Activated CD4-positive, alpha-beta T cell treated with anti-CD3 and anti-CD28 coated beads, Interleukin-2, Interleukin-4, amounts not matched to agents 100 ng/mL and 50 ng/mL, durations not matched to agents 16 hours and 8 hours (primary cell): ENCODE results near the gene ZNRF1.
"Not testable (repeated sequence)": the region's sequence is repeated elsewhere in the genome, so short reads cannot be mapped to it uniquely, and the experiment has no call there.

Experiments used
- DNase-seq: peaks from one replicate; pipeline ENCODE4 v3.0.0-alpha.2; 2020; ENCODE audit warnings: low spot score

ZNRF1 gene

DNA sequence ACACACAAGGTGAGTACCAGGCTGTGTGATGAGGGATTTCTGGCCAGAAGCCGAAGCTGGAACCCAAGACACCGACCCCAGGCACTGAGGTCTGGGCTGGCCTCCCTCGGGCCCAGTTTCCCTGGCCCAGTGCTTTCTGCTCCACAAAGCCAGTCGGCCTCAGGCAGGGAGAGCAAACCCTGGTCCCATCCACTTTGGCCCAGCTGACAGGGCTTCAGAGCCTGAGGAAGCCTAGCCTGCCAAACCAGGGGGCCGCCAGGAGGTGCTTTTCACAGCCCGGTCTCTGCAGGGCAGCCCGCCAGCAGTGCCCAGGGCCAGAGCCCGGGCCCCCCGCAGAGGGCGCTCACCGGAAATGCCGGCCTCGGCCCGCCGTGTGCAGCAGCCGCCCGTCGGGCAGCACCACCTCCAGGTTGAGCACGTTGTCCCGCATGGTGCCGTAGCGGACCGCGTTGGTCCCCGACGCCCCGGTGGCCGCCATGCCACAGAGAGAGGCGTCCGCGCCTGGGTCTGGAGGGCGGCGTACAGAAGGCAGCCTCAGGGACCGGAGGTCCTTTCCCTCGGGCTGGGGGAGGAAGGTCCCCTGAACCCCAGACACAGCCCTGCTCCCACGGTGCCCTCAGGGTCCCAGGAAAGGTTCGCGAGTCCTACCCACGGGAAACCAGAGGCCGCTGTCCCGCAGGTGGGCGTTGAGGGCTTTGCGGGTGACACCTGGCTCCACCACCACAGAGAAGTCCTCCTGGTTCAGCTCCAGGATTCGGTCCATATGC, 115.5 kb downstream of the ZNRF1 start:
- no peak for DNase-seq

DNA sequence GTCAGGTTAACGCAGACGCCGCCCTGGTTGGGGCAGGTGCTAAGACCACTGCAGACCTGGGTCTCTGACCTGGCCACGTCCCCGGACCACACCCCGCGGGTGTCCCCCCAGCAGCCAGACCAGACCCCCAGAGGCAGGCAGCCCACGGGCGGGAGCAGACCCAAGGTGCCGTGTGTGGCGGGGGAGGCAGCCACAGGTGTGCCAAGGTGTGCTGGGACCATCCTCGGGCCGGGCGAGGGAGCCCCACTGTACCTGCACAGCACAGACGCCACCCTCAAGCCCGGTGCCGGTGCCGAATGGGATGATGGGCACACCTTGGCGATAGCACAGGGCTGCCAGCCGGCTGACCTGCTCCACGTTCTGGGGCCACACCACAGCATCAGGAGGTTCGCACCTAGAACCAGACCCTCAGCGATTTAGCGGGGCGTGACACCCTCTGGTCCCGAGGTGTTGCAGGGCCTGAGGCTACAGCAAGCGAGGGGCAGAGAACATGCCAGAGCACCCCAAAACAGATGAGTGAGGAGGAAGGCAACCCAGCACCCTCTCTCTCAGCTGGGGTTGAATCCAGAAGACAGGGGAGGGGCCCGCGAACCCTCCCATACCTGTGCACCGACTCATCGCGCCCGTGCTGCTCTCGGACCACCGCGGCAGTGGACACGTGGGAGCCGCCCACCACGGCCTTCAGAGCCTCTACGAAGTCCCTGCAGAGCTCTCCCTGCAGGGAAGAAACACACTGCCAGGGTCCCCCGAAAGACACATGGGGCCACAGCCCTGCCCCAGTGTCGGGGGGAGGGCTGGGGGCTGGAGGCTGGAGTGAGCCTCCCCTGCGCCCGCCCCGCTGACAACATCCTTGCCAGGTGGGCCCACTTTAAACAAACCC, 116.4 kb downstream of the ZNRF1 start:
- DNase-seq: no peak

DNA sequence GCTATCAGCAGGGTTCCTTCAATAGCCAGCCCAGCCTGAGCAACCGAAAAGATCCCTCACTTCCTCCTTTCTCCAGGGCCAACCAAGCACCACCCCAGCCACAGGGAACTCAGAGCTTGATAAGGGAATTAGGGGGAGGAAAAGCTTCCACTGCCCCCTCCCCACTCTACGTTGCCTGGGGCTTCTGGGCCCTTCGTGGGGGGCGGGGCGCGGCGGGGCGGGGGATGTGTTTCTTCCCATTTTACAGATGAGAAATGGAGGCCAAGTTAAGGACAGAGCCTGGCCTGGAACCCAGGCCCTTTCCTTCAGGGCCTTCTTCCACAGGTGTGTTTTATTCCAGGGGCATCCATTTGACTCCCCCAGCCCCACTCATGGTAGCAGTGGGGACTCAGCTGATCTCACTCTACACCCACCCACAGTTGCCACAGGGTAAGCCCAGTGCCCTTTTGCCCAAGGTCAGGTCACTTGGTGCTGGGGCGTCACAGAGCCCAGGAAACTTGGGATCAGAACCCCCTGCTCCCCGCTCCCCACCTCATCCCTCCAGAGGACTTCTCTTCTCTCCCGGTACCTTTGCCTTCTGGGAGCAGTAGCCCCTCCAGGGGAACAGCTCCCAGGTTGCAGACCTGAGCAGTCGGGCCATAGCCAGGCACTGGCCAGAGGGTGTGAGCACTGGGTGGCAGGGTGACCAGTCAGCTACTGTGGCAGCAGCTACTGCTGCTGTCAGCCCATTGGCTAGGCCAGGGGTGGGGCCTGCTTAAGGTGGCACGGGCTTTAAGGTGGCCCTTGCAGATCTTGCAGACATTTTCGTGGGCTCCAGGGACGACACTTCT, 117.5 kb downstream of the ZNRF1 start, which contains the start of gene LDHD:
Gene LDHD (minus strand): TSS at position 700 of the 830 bp plus-strand sequence. CDS start 60 bp downstream, at position 640.
- DNase-seq: no peak

- DNase-seq: no peak
These were observed 118.1 kb downstream of the ZNRF1 start for GRCh38 chr16:75116911-75117245.

- no peak for DNase-seq
These were observed 120.2 kb downstream of the ZNRF1 start for GRCh38 chr16:75118943-75119539.

DNA sequence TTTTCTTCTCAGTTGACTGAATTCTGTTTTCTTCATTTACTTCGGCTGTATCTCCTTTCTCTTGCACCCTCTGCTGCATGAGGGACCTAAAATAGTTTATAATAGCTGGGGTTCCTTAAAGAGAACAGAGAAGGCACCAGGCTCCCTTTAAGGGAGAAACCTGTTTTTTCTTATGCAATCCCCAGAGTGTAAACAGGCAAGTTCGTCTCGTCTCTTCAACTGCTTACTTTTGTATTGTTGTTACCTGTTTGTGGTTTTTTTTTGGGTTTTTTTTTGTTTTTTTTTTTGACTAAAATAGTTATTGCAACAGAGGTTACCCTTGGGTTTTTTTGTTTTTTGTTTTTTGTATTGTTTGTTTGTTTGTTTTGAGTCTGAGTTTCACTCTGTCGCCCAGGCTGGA, 121.4 kb downstream of the ZNRF1 start:
- DNase-seq: no peak

- DNase-seq: no peak
These were observed 123.2 kb downstream of the ZNRF1 start for GRCh38 chr16:75121949-75122568.

- DNase-seq: no peak
These were observed 123.8 kb downstream of the ZNRF1 start for GRCh38 chr16:75122609-75123008.

DNA sequence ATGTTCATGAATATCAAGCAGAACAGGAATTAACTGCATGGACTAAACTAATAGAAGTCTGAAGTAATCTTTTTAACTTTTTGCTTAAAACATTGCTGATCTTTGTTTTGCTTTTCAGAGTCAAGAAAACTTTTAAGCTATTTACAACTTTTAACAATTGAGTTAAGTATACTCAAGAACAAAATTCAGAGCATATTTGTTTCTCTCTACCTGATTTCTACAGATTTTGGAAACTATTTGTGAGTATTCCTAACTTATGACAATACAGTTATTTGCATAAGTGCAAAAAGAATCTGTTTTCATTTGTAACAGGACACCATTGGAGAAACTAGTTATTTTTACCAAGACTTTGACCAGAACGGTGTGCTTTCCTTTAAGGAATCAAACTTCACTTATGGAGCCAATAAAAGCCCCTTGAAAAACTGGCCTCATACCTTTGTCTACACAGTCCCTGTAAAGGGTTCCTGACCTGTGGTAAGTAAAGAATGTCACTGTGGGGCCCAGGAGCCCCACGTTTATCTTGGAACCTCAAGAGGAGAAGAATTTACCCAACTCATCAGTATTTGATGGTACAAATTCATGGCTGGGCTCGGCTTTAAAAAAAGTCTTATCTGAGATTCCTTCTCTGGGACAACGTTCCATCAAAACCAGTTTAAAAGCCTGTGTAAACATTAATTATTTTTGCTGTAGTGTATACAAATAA, 129.0 kb downstream of the ZNRF1 start:
- no peak for DNase-seq

DNA sequence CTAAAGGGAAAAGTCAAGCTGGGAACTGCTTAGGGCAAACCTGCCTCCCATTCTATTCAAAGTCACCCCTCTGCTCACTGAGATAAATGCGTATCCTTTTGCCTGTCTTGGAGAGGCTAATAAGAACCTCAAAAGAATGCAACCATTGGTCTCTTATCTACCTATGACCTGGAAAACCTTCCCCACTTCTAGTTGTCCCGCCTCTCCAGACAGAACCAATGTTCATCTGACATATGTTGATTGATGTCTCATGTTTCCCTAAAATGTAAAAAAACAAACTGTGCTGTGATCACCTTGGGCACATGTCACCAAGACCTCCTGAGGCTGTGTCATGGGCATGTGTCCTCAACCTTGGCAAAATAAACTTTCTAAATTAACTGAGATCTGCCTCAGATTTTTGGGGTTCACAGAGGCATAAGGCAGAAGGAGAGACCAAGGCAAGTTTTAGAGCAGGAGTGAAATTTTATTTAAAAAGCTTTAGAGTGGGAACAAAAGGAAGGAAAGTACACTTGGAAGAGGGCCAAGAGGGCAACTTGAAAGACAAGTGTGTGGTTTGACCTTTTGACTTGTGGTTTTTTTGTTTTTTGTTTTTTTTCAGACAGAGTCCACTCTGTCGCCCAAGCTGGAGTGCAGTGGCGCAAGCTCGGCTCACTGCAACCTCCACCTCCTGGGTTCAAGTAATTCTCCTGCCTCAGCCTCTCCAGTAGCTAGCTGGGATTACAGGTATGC, 130.8 kb downstream of the ZNRF1 start:
- DNase-seq: not testable (repeated sequence)

- DNase-seq: no peak
These were observed 131.4 kb downstream of the ZNRF1 start for GRCh38 chr16:75130150-75130771.

GRCh38 chr16:75131081-75131480, 132.3 kb downstream of the ZNRF1 start:
- DNase-seq: no peak

GRCh38 chr16:75138233-75138632, 139.4 kb downstream of the ZNRF1 start:
- DNase-seq: no peak

DNA sequence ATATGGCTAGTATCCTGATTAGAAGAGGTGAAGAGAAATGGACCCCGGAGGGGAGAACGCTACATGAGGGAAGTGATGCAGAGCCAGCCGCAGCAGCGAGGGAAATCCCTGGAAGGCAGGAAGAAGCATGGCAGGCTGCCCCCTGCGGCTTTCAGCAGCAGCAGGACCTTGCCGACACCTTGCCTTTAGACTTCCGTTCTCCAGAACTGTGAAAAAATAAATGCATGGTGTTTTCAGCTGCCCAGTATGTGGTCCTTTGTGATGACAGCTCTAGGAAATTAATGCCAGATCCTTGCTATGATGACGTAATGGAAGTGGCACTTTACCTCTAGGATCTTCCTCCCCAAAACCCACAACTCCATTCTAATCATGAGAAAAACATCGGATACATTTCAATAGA, 139.8 kb downstream of the ZNRF1 start:
- DNase-seq: no peak

- no peak for DNase-seq
These were observed 140.7 kb downstream of the ZNRF1 start for GRCh38 chr16:75139498-75139897.

DNA sequence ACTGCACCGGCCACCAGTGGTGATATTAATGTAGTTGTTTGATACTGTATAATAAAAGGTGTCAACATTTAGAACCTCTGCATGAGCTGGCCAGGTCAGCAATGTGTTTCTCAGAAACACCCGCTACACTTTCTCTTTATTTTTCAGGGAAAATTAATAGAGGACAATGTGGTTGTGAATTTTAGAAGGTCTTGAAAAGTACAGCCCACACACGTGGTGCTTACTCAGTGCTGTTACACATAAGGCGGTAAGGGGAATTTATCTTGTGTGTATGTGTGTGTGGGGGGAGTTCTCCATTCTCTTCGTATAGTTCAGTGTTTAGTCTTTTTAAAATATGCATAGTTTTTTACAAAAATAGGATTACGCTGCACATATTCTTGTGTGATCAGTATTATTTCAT, 145.1 kb downstream of the ZNRF1 start:
- DNase-seq: no peak

DNA sequence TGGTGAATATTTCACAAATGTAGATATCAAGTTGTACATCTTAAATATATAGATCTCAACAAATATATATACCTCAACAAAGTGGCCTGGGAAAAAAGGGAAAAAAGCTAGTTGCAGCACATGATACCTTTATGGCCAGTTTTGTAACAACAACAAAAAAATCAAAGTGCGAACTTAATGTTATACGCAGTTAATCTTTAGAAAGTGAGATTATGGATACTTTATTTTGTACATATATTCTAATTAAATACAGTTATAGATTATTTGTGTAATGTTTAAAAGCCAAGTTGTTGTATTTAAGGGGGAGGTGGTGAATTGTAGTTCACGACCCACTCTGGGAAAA, 149.1 kb downstream of the ZNRF1 start:
- DNase-seq: no peak

- DNase-seq: peak; percentile 95
These were observed 149.7 kb downstream of the ZNRF1 start, which contains the start of gene ZFP1 for GRCh38 chr16:75148311-75149195. TSS of gene ZFP1 (plus strand) at chr16:75148524. CDS start at chr16:75152952, 4,428 bp downstream.

GRCh38 chr16:75151798-75152197, 153.0 kb downstream of the ZNRF1 start:
- DNase-seq: no peak
